H54 (cell line): ENCODE results near the gene CA9.
A peak's percentile ranks its signal among the peaks of the same experiment; 100 is the strongest.

ENCODE experiments used
- DNase-seq: peaks from one replicate; pipeline ENCODE4 v3.0.0; 2011; ENCODE audit warnings: low spot score, mixed read lengths; ENCODE audit not compliant: insufficient read length
- FAIRE-seq: peaks from 3 replicates; lab custom pipeline; 2011; peaks lifted over from hg19 to GRCh38; lab: Jason Lieb, UNC
- POLR2A ChIP-seq: IDR thresholded peaks from 2 replicates; pipeline ENCODE4 v1.6.1; 2011; ENCODE audit warnings: low read depth, mild to moderate bottlenecking, low read length

Gene CA9

DNA sequence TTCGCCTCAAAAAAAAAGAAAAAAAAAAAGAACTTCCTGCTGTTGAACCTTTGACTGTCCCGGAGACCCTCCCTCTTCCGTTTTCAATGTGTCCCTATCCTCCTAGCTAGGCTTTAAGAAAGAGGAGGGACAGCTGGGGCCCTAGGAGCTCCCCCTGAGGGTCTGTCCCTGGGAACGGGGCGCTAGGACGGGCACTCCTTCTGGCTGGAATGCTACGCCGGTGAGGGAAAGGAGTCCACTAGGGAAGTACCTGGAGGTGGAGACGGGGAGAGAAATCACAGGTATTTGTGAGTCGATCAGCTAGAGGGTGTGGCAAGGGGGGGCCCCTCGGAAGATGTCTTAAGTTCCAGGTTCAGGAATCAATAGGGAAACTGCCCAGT lies 27.6 kb upstream of the CA9 start:
- TF ChIP-seq POLR2A = no peak
- FAIRE-seq (no peak), DNase-seq (no peak)

DNA sequence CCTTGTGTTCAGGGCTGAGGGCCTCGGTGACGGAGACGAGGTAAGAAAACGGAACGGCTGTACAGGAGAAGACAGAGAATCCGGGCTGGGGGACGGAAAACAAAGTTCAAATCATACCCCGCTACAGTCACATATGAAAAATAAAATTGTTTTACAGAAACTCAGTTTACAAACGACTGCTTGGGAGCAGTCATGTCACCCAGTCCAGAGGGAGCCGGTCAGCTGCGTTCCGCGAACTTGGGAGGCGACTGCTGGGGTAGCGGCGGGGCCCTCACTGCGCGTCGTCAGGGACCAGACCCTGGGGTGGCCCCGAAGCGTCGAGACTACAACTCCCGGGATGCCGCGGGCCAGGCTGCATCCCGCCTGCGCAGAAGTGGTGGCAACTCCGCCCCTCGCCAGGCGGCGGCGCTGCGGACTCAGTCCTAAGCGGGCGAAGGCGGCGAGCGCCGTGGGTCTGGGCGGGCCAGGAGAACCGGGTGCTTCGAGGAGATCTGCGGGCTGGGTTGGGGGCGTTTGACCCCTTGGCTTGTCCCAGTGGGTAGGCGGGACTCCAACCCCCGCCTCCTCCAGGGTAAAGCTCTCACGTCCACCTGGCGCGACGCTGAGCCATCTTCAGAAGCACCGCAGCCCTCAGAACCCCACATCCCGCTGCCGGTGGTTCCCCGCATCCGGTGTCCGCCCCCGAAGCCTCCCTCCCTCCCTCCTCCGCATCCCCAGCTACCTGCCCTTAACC lies 27.0 kb upstream of the CA9 start:
- DNase-seq (peak; percentile 80), FAIRE-seq (no peak)
- TF ChIP-seq POLR2A = peak; percentile 53; the same call in 1 of the 2 replicates

DNA sequence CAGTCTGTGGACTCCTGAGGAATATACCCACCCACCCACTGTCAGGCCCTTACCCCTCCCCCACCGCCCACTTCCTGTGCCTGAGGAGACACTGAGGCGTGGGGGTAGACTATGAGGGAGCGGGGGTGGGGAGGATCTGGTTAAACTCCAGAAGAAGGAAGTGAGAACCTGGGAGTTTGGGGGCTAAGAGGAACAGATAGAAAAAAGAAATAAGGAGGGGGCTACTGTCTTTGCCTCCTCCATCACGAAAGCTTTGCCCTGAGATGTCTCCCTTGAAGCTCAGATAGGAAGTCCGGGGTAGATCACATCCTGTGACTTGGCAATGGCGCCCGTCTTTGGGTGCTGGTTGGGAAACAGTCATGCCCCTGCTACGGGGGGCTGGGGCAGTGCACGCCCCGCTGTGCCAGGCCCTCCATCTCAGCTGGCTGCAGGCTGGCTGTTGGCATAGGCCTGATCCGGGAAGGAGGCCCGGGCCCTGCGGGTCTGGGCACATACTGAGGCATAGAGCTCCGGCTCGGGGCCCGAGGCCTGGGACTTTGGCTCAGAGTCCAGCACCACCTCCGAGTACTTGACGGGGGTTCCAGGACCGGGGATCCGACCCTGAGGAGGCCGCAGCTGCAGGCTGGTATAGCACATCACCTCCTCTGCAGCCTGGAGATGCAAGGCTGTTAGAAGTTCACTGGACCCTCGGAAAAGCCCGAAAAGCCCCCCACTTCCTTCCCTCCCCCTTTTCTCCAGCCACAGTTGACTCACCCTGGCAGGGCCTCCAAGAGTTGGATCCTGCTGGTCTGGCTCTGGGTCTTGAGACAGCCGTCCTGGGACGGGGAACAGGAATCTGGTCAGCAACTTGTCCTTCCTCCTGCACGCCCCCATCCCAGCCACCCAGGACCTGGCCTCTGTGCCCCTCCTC lies 24.0 kb upstream of the CA9 start:
- FAIRE-seq (no peak), DNase-seq (no peak)

DNA sequence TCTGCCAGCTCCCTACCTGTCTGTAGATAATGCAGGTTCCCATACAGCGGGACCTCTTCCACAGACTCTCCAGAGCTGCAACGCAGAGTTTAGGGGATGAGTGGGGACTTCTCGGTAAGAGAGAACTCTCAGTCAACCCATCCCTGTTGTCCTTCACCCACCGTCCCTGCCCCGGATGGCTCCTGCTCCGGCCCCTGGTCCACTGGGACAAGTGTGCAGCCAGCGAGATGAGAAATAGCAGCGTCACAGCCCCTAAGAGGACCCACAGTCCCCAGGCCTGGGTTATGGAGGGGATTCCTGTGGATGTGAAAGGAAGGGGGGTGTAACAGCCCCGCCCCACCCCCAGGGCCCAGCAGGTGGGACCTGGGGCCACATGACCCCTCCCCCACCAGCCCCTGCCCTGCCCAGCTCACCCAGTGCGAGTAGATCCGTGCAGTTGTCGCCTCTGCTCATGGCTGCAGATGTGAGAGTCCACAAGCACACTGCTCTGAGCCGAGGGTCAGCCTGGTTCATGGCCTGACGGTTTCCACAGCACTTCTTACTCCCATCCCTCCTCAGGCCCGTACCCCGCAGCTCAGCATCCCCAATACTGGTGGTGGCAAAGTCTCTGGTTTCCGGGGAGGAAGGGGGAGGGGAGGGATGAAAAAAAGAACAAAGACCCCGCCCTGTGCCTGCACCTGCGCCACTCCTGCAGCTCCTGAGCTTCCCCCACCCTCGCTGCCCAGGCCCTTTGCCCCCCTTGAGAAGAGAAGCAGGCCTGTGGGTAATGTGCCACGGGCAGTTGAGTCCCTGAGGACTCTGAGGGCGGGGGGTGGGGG lies 23.2 kb upstream of the CA9 start, which contains the start of gene SIT1:
Gene SIT1, minus strand, starts transcription at position 591 of the 818 bp plus-strand sequence. Its CDS starts 78 bp downstream, at position 513.
- FAIRE-seq (no peak), DNase-seq (no peak)
- TF ChIP-seq POLR2A = no peak

More for the DNA sequence above, 24.0 kb upstream of the CA9 start:
- no peak for TF ChIP-seq POLR2A

DNA sequence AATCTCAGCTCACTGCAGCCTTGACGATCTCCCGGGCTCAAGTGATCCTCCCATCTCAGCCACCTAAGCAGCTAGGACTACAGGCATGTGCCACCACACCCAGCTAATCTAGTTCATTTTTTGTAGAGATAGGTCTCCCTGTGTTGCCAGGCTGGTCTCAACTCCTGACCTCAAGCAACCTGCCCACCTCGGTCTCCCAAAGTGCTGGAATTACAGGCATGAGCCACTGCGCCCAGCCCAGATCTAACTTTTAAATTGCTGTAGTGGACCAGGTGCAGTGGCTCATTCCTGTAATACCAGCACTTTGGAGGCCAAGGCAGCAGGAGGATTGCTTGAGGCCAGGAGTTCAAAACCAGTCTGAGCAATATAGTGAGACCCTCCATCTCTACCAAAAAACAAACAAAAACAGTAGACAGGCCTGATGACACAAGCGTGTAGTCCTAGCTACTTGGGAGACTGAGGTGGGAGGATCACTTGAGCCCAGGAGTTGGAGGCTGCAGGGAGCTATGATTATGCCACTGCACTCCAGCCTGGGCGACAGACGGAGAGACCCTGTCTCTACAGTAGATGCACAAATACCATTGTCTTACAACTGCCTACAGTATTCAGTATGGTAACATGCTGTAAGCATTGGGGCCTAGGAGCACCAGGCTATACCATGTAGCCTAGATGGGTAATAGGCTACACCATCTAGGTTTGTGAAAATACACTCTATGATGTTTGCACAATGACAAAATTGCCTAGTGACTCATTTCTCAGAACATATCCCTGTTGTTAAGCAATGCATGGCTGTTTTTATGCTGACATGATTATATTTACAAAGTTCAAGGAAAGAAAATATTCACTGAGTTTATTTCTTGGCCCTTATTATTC lies 21.5 kb upstream of the CA9 start:
- DNase-seq (no peak), FAIRE-seq (no peak)
- TF ChIP-seq POLR2A = no peak

DNA sequence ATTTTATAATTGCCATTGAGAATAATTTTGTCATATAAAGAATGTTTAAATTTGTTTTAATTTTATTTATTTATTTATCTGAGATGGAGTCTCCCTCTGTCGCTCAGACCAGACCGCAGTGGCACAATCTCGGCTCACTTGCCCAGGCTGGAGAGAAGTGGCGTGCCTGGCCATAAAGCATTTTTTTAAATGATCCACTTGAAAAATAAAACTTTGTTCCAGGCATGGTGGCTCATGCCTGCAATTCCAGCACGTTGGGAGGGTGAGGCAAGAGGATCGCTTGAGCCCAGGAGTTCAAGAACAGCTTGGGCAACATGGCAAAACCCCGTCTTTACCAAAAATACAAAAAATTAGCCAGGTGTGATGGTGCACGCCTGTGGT lies 20.9 kb upstream of the CA9 start:
- DNase-seq (no peak), FAIRE-seq (no peak)
- TF ChIP-seq POLR2A = no peak

DNA sequence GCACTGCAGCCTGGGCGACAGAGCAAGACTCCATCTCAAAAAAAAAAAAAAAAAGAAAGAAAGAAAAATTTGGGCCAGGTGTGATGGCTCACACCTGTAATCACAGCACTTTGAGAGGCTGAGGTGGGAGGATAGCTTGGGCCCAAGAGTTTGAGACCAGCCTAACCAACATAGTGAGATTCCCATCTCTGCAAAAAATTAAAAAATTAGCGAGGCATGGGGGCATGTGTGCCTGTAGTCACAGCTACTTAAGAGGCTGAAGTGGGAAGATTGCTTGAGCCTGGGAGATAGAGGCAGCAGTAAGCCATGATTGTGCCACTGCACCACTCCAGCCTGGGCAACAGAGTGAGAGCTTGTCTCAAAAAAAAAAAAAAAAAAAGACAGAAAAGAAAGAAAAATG lies 20.1 kb upstream of the CA9 start:
- no peak for FAIRE-seq
- no peak for DNase-seq
- TF ChIP-seq POLR2A = no peak

DNA sequence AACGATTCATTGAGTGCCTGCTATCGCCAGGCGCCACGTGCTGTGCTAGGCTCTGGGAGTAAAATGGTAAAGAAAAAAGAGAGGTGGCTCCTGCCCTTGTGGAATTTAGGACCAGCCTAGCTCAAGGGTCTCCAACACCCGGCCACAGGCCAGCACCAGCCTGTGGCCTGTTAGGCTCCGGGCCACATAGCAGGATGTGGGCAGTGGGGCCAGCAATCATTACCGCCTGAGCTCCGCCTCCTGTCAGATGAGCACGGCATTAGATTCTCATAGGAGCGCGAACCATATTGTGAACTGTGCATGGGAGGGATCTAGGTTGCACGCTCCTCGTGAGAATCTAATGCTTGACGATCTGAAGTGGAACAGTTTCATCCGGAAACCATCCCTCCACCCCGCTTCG lies 17.4 kb upstream of the CA9 start:
- TF ChIP-seq POLR2A = no peak
- FAIRE-seq = no peak
- DNase-seq = no peak

DNA sequence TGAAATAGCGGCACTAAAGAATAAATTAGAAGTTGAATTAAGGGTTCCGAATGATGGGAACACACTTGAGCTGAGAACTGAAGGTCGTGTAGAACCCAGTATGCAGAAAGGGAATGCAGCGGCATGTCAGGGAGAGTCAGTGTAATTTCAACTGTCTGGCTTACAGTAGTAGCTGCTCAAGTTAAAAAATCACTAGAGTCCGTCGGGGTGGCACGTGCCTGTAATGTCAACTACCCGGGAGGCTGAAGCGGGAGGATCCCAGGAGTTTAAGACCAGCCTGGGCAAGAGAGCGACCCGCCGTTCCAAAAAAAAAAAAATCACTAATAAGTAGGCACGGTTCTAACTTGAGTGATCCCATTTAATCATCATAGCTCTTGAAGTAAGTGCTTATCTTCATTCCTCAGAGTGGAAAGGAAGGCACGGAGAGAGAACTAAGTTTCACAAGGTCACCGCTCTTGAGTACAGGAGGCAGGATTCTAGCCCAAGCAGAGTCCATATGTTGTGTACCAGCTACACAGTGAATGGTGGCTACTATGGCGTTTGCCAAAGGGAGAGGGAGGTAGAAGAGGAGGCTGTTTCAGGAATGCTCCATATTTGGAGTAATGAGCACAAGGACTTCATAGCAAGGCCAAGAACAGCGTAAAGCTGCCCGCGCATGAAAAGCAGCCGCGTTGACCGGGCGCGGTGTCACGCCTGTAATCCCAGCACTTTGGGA lies 16.7 kb upstream of the CA9 start:
- DNase-seq (no peak), FAIRE-seq (no peak)
- no peak for TF ChIP-seq POLR2A

DNA sequence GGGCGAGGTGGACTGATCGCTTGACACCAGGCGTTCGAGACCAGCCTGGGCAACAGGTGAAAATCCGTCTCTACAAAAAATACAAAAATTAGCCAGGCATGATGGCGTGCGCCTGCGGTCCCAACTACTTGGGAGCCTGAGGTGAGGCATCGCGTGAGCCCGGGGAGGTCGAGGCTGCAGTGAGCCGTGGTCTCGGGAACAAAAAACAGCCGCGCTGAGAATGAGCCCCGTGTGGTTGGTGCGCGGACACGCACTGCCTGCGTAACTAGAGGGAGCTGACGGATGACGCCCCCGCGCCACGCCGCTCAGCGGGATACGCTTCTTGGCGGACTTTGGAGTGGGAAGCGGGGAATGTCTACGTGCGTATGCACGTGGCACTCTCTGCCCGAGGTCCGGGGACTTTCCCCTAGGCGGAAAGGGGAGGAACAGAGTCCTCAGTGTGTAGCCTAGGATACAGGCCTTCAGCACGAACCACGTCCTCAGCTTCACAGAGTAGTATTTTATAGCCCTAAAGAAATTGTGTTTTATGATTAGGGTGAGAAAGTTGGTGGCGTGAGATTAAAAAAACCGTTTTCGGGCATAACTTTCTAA lies 16.1 kb upstream of the CA9 start, which contains the start of gene RMRP:
Gene RMRP, minus strand, starts transcription at position 474 of the 591 bp plus-strand sequence.
- FAIRE-seq (peak; percentile 66), DNase-seq (peak; percentile 83)
- TF ChIP-seq POLR2A = no peak

DNA sequence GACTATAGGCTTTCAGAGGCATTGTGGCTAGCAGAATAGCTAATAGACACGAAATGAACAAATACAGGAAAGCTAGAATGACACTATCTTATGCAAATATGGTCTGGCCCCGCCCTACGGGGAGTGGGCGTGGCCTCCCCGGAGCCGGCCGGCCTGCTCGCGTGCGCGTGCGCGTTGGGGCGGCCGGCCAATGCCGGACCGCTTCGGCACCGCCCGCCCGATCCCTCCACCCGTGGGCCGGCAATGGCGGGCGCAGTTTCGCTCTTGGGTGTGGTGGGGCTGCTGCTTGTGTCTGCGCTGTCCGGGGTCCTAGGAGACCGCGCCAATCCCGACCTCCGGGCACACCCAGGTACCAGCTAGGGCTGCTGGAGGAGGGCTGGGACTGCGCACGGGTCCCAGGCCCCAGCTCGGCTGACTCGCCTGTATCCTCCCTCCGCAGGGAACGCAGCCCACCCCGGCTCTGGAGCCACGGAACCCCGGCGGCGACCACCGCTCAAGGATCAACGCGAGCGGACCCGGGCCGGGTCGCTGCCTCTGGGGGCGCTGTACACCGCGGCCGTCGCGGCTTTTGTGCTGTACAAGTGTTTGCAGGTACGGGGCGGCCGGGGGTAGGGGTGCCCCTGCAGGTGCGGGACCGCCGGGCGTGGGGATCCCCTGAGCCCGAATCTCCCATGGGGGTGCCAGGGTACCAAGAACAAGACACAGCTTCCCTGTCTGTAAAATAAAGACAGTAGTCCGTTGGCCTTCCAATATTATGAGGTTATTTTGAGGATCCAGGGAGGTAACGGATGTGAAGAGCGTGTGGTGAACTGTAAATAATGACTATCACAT lies 15.4 kb upstream of the CA9 start, which contains the start of gene CCDC107:
Gene CCDC107, plus strand, starts transcription at position 156 of the 831 bp plus-strand sequence. Its CDS starts 88 bp downstream, at position 244.
- DNase-seq (peak; percentile 62), FAIRE-seq (no peak)
- peak; percentile 69 for TF ChIP-seq POLR2A

DNA sequence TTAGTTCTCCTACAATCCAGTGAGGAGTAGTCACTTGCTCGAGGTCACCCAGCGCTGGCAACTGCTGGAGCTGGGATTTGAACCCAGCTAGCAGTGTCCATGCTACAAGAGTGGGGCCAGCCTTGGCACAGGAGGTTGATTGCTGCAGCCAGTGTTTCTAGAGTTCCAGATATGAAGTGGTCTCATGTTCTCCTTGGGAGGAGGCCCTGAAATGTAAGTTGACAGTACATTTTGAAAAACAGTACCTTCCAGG lies 14.8 kb upstream of the CA9 start:
- FAIRE-seq = no peak
- DNase-seq = no peak
- TF ChIP-seq POLR2A = no peak
